MM.1S (cell line): ENCODE results near the gene VPS35L.
A peak's percentile ranks its signal among the peaks of the same experiment; 100 is the strongest.
"Not testable (repeated sequence)": the region's sequence is repeated elsewhere in the genome, so short reads cannot be mapped to it uniquely, and the experiment has no call there.

ENCODE experiments used
- DNase-seq: peaks from one replicate; pipeline ENCODE4 v3.0.0-alpha.2; 2015
- H2AFZ ChIP-seq: fragments of 300-600 bp; sonication (generic); 2 replicates; pipeline ENCODE4 v1.6.0; 2016; ENCODE audit warnings: antibody characterized with exemption, low read length
- H3F3A ChIP-seq: fragments of 300-600 bp; sonication (generic); 2 replicates; pipeline ENCODE4 v1.6.1; 2016; ENCODE audit warnings: mild to moderate bottlenecking, antibody characterized with exemption, low read length, moderate library complexity, mixed read lengths; ENCODE audit not compliant: insufficient read depth
- H3K27ac ChIP-seq: fragments of 300-600 bp; sonication (generic); 2 replicates; pipeline ENCODE4 v1.5.1; 2016; ENCODE audit warnings: mild to moderate bottlenecking, low read length
- H3K27me3 ChIP-seq: fragments of 300-600 bp; sonication (generic); replicated peaks from 2 replicates; pipeline ENCODE4 v1.6.0; 2016; ENCODE audit warnings: low read length; ENCODE audit not compliant: insufficient read depth
- H3K36me3 ChIP-seq: fragments of 300-600 bp; sonication (generic); replicated peaks from 2 replicates; pipeline ENCODE4 v1.6.1; 2016; ENCODE audit warnings: mild to moderate bottlenecking, low read length, mixed read lengths; ENCODE audit not compliant: insufficient read depth
- H3K4me1 ChIP-seq: fragments of 300-600 bp; sonication (generic); 2 replicates; pipeline ENCODE4 v1.6.1; 2016; ENCODE audit warnings: low read length, mixed read lengths
- H3K4me2 ChIP-seq: fragments of 300-600 bp; sonication (generic); 2 replicates; pipeline ENCODE4 v1.6.0; 2016; ENCODE audit warnings: low read depth, low read length
- H3K4me3 ChIP-seq: fragments of 300-600 bp; sonication (generic); 2 replicates; pipeline ENCODE4 v1.5.1; 2016; ENCODE audit warnings: low read length, mixed read lengths
- H3K79me2 ChIP-seq: fragments of 300-600 bp; sonication (generic); 2 replicates; pipeline ENCODE4 v1.6.1; 2016; ENCODE audit warnings: mixed run types, low read length, mixed read lengths
- H3K9ac ChIP-seq: fragments of 300-600 bp; sonication (generic); 2 replicates; pipeline ENCODE4 v1.6.1; 2016; ENCODE audit warnings: low read length, mixed read lengths
- H3K9me2 ChIP-seq: fragments of 300-600 bp; sonication (generic); replicated peaks from 2 replicates; pipeline ENCODE4 v1.6.1; 2016; ENCODE audit warnings: mild to moderate bottlenecking, low read length, mixed read lengths; ENCODE audit not compliant: insufficient read depth
- H3K9me3 ChIP-seq: fragments of 300-600 bp; sonication (generic); replicated peaks from 2 replicates; pipeline ENCODE4 v1.6.1; 2016; ENCODE audit warnings: mild to moderate bottlenecking, low read length, mixed read lengths; ENCODE audit not compliant: insufficient read depth
- H4K20me1 ChIP-seq: fragments of 300-600 bp; sonication (generic); 2 replicates; pipeline ENCODE4 v1.6.1; 2016; ENCODE audit warnings: mild to moderate bottlenecking, low read length, moderate library complexity, mixed read lengths; ENCODE audit not compliant: insufficient read depth
- CTCF ChIP-seq: fragments of 300-600 bp; sonication (generic); IDR thresholded peaks from 2 replicates; pipeline ENCODE4 v1.5.1; 2016; ENCODE audit warnings: antibody characterized with exemption, low read length, mixed read lengths
- EZH2 ChIP-seq: fragments of 300-600 bp; sonication (generic); optimal IDR thresholded peaks from 2 replicates; pipeline ENCODE3; 2017; ENCODE audit warnings: low read depth, mild to moderate bottlenecking, antibody characterized with exemption, low read length, mixed read lengths
- EZH2phosphoT487 ChIP-seq: fragments of 300-600 bp; sonication (generic); IDR thresholded peaks from 2 replicates; pipeline ENCODE4 v1.6.1; 2018; ENCODE audit warnings: antibody characterized with exemption, low read length

VPS35L gene

GRCh38 chr16:19715566-19715965 lies 160.1 kb downstream of the VPS35L start:
- H2AFZ ChIP-seq = no peak overlapping the region
- no peak overlapping the region for H3K4me2 ChIP-seq
- TF ChIP-seq CTCF = no peak
- no peak for TF ChIP-seq EZH2phosphoT487
- no peak for TF ChIP-seq EZH2
- no peak overlapping the region for H3K9ac ChIP-seq
- DNase-seq = no peak
- H3K9me3 ChIP-seq = no peaks in the 10 kb centered on the region
- H4K20me1 ChIP-seq = no peaks in the 10 kb centered on the region
- no peak overlapping the region for H3K27ac ChIP-seq
- H3F3A ChIP-seq = no peaks in the 10 kb centered on the region
- peaks cover 6% of the 10 kb centered on the region; the same call in 1 of the 2 replicates for H3K36me3 ChIP-seq
- no peak overlapping the region for H3K4me3 ChIP-seq
- H3K79me2 ChIP-seq = peaks cover 41% of the 10 kb centered on the region
- H3K9me2 ChIP-seq = no peaks in the 10 kb centered on the region
- H3K27me3 ChIP-seq = no peaks in the 10 kb centered on the region
- no peaks in the 10 kb centered on the region for H3K4me1 ChIP-seq

DNA sequence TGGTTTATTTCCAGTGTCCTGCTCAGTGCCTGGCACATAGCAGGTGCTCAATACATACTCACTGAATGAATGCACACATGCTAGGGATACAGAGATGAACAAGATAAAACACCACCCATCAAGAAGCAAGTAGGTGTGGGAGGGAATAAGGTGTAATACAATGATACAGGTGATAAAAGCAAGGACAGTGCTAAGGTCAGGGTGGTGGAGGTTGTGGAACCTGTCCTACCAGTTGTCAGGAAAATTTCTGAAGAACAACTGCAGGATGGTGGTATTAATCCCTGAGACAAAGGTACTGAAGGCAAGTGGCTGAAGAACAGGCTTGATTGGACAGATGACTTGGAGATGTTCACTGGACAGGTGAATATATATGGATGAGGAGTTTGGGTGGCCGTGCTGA lies 160.7 kb downstream of the VPS35L start:
- Histone ChIP-seq H2AFZ (no peak overlapping the region), H3K27me3 (no peaks in the 10 kb centered on the region), H3K4me1 (no peaks in the 10 kb centered on the region), H3K36me3 (peaks cover 6% of the 10 kb centered on the region; the same call in 1 of the 2 replicates), H3K9me2 (no peaks in the 10 kb centered on the region), H3K4me3 (no peak overlapping the region), H3K79me2 (peaks cover 41% of the 10 kb centered on the region), H3K9me3 (no peaks in the 10 kb centered on the region), H3K27ac (no peak overlapping the region), H3K9ac (no peak overlapping the region), H3K4me2 (peak overlapping the region; percentile 56; the same call in 1 of the 2 replicates), H3F3A (no peaks in the 10 kb centered on the region), H4K20me1 (no peaks in the 10 kb centered on the region)
- TF ChIP-seq EZH2 = no peak
- TF ChIP-seq CTCF = no peak
- TF ChIP-seq EZH2phosphoT487 = no peak
- no peak for DNase-seq

DNA sequence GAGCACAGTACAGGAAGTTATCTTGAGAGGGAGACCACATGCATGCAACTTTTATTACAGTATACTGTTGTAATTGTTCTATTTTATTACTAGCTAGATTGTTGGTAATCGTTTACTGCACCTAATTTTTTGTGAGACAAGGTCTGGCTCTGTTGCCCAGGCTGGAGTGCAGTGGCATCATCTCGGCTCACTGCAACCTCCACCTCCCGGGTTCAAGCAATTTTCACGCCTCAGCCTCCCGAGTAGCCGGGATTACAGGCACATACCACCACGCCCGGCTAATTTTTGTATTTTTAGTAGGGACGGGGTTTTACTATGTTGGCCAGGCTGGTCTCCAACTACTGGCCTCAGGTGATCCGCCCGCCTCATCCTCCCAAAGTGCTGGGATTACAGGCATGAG lies 161.2 kb downstream of the VPS35L start:
- H3F3A ChIP-seq, H4K20me1 ChIP-seq, DNase-seq, H3K27ac ChIP-seq, H3K36me3 ChIP-seq, H3K9me2 ChIP-seq, H2AFZ ChIP-seq, H3K4me1 ChIP-seq, H3K27me3 ChIP-seq, H3K9ac ChIP-seq, H3K9me3 ChIP-seq: not testable (repeated sequence)
- H3K79me2 ChIP-seq = peaks cover 41% of the 10 kb centered on the region
- H3K4me2 ChIP-seq = peak overlapping the region; percentile 56; the same call in 1 of the 2 replicates
- peak overlapping the region; percentile 83 for H3K4me3 ChIP-seq

- Histone ChIP-seq H3K27ac (peak overlapping the region; percentile 34; the same call in 1 of the 2 replicates), H3K4me2 (peak overlapping the region; percentile 56), H3K4me3 (peak overlapping the region; percentile 83), H3K9me2 (no peaks in the 10 kb centered on the region), H3K9ac (peak overlapping the region; percentile 90), H3K27me3 (no peaks in the 10 kb centered on the region), H4K20me1 (no peaks in the 10 kb centered on the region), H3K36me3 (peaks cover 6% of the 10 kb centered on the region; the same call in 1 of the 2 replicates), H3K4me1 (no peaks in the 10 kb centered on the region), H3K79me2 (peaks cover 41% of the 10 kb centered on the region), H2AFZ (peak overlapping the region; percentile 71), H3K9me3 (no peaks in the 10 kb centered on the region), H3F3A (no peaks in the 10 kb centered on the region)
- DNase-seq = peak; percentile 22
- TF ChIP-seq CTCF = no peak
Measured at GRCh38 chr16:19717314-19717713, 161.8 kb downstream of the VPS35L start.
